ENCODE measurements around the gene FN1.
A peak's percentile ranks its signal among the peaks of the same experiment; 100 is the strongest.

Gene FN1

GRCh38 chr2:215435870-215436704 lies at the start of gene FN1:
Gene FN1, minus strand, starts transcription at chr2:215436068. Its CDS starts 266 bp downstream, at chr2:215435802.
- peak; percentile 99 for DNase-seq (ENCODE audit: low read depth)
- peak within 1 kb of the TSS; percentile 77 for H3K4me3 ChIP-seq (ENCODE audit: low read depth, low read length)
- TF ChIP-seq CTCF (conservative IDR thresholded peaks at IDR 0.05; ENCODE audit: low read depth, low read length) = no peak

- no peak for DNase-seq (ENCODE audit: low read depth)
- H3K4me3 ChIP-seq (ENCODE audit: low read depth, low read length) = no peak overlapping the region
- no peak for TF ChIP-seq CTCF (conservative IDR thresholded peaks at IDR 0.05; ENCODE audit: low read depth, low read length)
Measured at GRCh38 chr2:215485032-215485431, 49.2 kb upstream of the FN1 start.

- DNase-seq (ENCODE audit: low read depth) = no peak
- H3K4me3 ChIP-seq (ENCODE audit: low read depth, low read length) = no peak overlapping the region
- TF ChIP-seq CTCF (conservative IDR thresholded peaks at IDR 0.05; ENCODE audit: low read depth, low read length) = no peak
Measured at GRCh38 chr2:215484570-215484969, 48.7 kb upstream of the FN1 start.

GRCh38 chr2:215483431-215483830 lies 47.6 kb upstream of the FN1 start:
- TF ChIP-seq CTCF (conservative IDR thresholded peaks at IDR 0.05; ENCODE audit: low read depth, low read length) = no peak
- no peak for DNase-seq (ENCODE audit: low read depth)
- no peak overlapping the region for H3K4me3 ChIP-seq (ENCODE audit: low read depth, low read length)

- TF ChIP-seq CTCF (conservative IDR thresholded peaks at IDR 0.05; ENCODE audit: low read depth, low read length) = no peak
- DNase-seq (ENCODE audit: low read depth) = no peak
Measured at GRCh38 chr2:215479536-215480240, 43.8 kb upstream of the FN1 start.

GRCh38 chr2:215479121-215479520 lies 43.3 kb upstream of the FN1 start:
- TF ChIP-seq CTCF (conservative IDR thresholded peaks at IDR 0.05; ENCODE audit: low read depth, low read length) = no peak
- DNase-seq (ENCODE audit: low read depth) = no peak
- H3K4me3 ChIP-seq (ENCODE audit: low read depth, low read length) = no peak overlapping the region

More at GRCh38 chr2:215479536-215480240, 43.8 kb upstream of the FN1 start:
- no peak overlapping the region for H3K4me3 ChIP-seq (ENCODE audit: low read depth, low read length)

Measured in choroid plexus epithelial cell (primary cell).